ENCODE measurements around the gene CERS2.

Gene CERS2

GRCh38 chr1:150963321-150964163 is 11.1 kb downstream of the CERS2 start:
- Histone ChIP-seq H3K9me2 (ENCODE audit: low read depth, low read length) (no peaks in the 10 kb centered on the region), H3K9ac (ENCODE audit: low read length) (no peak overlapping the region), H2AFZ (ENCODE audit: low read length) (no peak overlapping the region), H3F3A (ENCODE audit: insufficient read depth, low read length) (no peaks in the 10 kb centered on the region), H3K27ac (ENCODE audit: low read depth, low read length, poor library complexity, severe bottlenecking) (no peak overlapping the region), H3K27me3 (ENCODE audit: insufficient read depth, low read length) (no peaks in the 10 kb centered on the region), H3K4me3 (ENCODE audit: low read depth, low read length, poor library complexity, severe bottlenecking) (no peak overlapping the region), H3K36me3 (ENCODE audit: insufficient read depth, low read length) (peaks cover 98% of the 10 kb centered on the region), H3K4me2 (ENCODE audit: low read length) (no peak overlapping the region), H4K20me1 (ENCODE audit: insufficient read depth, low read length) (no peaks in the 10 kb centered on the region), H3K4me1 (ENCODE audit: insufficient read depth, low read length, severe bottlenecking) (no peaks in the 10 kb centered on the region), H3K79me2 (ENCODE audit: insufficient read depth, low read length) (no peaks in the 10 kb centered on the region), H3K9me3 (ENCODE audit: low read length) (no peaks in the 10 kb centered on the region)
- no peak for TF ChIP-seq EZH2 (IDR thresholded peaks at IDR 0.05; ENCODE audit: borderline replicate concordance, low read length)

DNA sequence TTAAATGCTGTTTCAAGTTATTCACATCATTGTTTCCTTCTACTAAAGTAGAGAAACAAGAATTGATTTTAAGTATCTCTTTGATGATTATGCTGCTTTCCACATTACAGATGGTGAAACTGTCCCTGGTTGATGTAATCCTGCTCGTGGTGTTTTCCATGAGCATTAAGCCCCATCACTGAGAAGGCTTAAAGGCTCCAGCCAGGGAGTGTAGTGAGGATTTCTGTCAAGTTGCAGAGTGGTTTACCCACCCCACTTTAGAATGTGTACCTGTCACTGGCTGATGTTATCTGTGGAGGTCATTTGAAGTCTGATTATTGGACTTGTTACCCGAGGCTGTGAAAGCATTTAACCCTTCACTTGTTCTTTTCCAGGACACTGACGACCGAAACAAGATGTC is 12.9 kb downstream of the CERS2 start:
- H4K20me1 ChIP-seq (ENCODE audit: insufficient read depth, low read length), result no peaks in the 10 kb centered on the region
- H3K9me3 ChIP-seq (ENCODE audit: low read length), result no peaks in the 10 kb centered on the region
- TF ChIP-seq, protein P1, sequence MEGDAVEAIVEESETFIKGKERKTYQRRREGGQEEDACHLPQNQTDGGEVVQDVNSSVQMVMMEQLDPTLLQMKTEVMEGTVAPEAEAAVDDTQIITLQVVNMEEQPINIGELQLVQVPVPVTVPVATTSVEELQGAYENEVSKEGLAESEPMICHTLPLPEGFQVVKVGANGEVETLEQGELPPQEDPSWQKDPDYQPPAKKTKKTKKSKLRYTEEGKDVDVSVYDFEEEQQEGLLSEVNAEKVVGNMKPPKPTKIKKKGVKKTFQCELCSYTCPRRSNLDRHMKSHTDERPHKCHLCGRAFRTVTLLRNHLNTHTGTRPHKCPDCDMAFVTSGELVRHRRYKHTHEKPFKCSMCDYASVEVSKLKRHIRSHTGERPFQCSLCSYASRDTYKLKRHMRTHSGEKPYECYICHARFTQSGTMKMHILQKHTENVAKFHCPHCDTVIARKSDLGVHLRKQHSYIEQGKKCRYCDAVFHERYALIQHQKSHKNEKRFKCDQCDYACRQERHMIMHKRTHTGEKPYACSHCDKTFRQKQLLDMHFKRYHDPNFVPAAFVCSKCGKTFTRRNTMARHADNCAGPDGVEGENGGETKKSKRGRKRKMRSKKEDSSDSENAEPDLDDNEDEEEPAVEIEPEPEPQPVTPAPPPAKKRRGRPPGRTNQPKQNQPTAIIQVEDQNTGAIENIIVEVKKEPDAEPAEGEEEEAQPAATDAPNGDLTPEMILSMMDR (IDR thresholded peaks at IDR 0.05; ENCODE audit: low read length), result no peak
- TF ChIP-seq EZH2 (IDR thresholded peaks at IDR 0.05; ENCODE audit: borderline replicate concordance, low read length), result no peak
- H3K4me1 ChIP-seq (ENCODE audit: insufficient read depth, low read length, severe bottlenecking), result no peaks in the 10 kb centered on the region
- no peaks in the 10 kb centered on the region for H3K9me2 ChIP-seq (ENCODE audit: low read depth, low read length)
- no peaks in the 10 kb centered on the region for H3K79me2 ChIP-seq (ENCODE audit: insufficient read depth, low read length)
- no peak overlapping the region for H3K27ac ChIP-seq (ENCODE audit: low read depth, low read length, poor library complexity, severe bottlenecking)
- H3K36me3 ChIP-seq (ENCODE audit: insufficient read depth, low read length), result peaks cover 92% of the 10 kb centered on the region
- H3K4me2 ChIP-seq (ENCODE audit: low read length), result no peak overlapping the region
- H3K9ac ChIP-seq (ENCODE audit: low read length), result no peak overlapping the region
- no peak overlapping the region for H2AFZ ChIP-seq (ENCODE audit: low read length)
- H3K4me3 ChIP-seq (ENCODE audit: low read depth, low read length, poor library complexity, severe bottlenecking), result no peak overlapping the region
- H3K27me3 ChIP-seq (ENCODE audit: insufficient read depth, low read length), result no peaks in the 10 kb centered on the region
- H3F3A ChIP-seq (ENCODE audit: insufficient read depth, low read length), result no peaks in the 10 kb centered on the region

GRCh38 chr1:150960646-150961045 is 14.0 kb downstream of the CERS2 start:
- Histone ChIP-seq H3K79me2 (ENCODE audit: insufficient read depth, low read length) (no peaks in the 10 kb centered on the region), H3K4me2 (ENCODE audit: low read length) (no peak overlapping the region), H3K27ac (ENCODE audit: low read depth, low read length, poor library complexity, severe bottlenecking) (no peak overlapping the region), H3K36me3 (ENCODE audit: insufficient read depth, low read length) (peaks cover 91% of the 10 kb centered on the region), H3K4me3 (ENCODE audit: low read depth, low read length, poor library complexity, severe bottlenecking) (no peak overlapping the region), H3K9me3 (ENCODE audit: low read length) (no peaks in the 10 kb centered on the region), H2AFZ (ENCODE audit: low read length) (no peak overlapping the region), H3K27me3 (ENCODE audit: insufficient read depth, low read length) (no peaks in the 10 kb centered on the region), H3K9me2 (ENCODE audit: low read depth, low read length) (no peaks in the 10 kb centered on the region), H3K4me1 (ENCODE audit: insufficient read depth, low read length, severe bottlenecking) (no peaks in the 10 kb centered on the region), H3K9ac (ENCODE audit: low read length) (no peak overlapping the region), H4K20me1 (ENCODE audit: insufficient read depth, low read length) (no peaks in the 10 kb centered on the region), H3F3A (ENCODE audit: insufficient read depth, low read length) (no peaks in the 10 kb centered on the region)
- no peak for TF ChIP-seq EZH2 (IDR thresholded peaks at IDR 0.05; ENCODE audit: borderline replicate concordance, low read length)
- TF ChIP-seq, protein P1 (IDR thresholded peaks at IDR 0.05; ENCODE audit: low read length), result no peak

DNA sequence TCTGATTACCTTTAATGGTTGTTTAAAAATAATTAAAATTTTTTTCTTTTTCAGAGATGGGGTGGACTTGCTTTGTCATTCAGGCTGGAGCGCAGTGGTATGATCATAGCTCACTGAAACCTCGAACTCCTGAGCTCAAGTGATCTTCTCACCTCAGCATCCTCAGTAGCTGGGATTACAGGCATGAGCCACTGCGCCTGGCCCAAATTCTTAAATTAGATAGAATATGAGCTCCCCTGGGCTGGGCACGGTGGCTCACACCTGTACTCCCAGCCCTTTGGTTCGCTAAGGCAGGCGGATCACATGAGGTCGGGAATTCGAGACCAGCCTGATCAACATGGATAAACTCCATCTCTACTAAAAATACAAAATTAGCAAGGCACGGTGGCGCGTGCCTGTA is 17.0 kb downstream of the CERS2 start:
- H3K36me3 ChIP-seq (ENCODE audit: insufficient read depth, low read length), result peaks cover 85% of the 10 kb centered on the region
- H3K27ac ChIP-seq (ENCODE audit: low read depth, low read length, poor library complexity, severe bottlenecking), result no peak overlapping the region

More for the DNA sequence above, 17.0 kb downstream of the CERS2 start:
- Histone ChIP-seq H4K20me1 (ENCODE audit: insufficient read depth, low read length) (no peaks in the 10 kb centered on the region), H3K27me3 (ENCODE audit: insufficient read depth, low read length) (no peaks in the 10 kb centered on the region), H3K9ac (ENCODE audit: low read length) (no peak overlapping the region), H3K4me3 (ENCODE audit: low read depth, low read length, poor library complexity, severe bottlenecking) (no peak overlapping the region), H2AFZ (ENCODE audit: low read length) (no peak overlapping the region), H3K4me2 (ENCODE audit: low read length) (no peak overlapping the region), H3K9me2 (ENCODE audit: low read depth, low read length) (no peaks in the 10 kb centered on the region), H3F3A (ENCODE audit: insufficient read depth, low read length) (no peaks in the 10 kb centered on the region), H3K79me2 (ENCODE audit: insufficient read depth, low read length) (no peaks in the 10 kb centered on the region), H3K4me1 (ENCODE audit: insufficient read depth, low read length, severe bottlenecking) (no peaks in the 10 kb centered on the region), H3K9me3 (ENCODE audit: low read length) (no peaks in the 10 kb centered on the region)
- TF ChIP-seq, protein P1 (IDR thresholded peaks at IDR 0.05; ENCODE audit: low read length), result no peak
- no peak for TF ChIP-seq EZH2 (IDR thresholded peaks at IDR 0.05; ENCODE audit: borderline replicate concordance, low read length)

All from OCI-LY1 (cell line).